Activated CD4-positive, alpha-beta T cell treated with anti-CD3 and anti-CD28 coated beads for 36 hours (primary cell): ENCODE measurements around the gene P3H2. TPM values are rescaled to one million over a fixed set of nuclear protein-coding genes. Genes with fewer than 3 reads are reported as not detected.
"Not testable (repeated sequence)": the region's sequence is repeated elsewhere in the genome, so short reads cannot be mapped to it uniquely, and the experiment has no call there.

ENCODE experiments used
- ATAC-seq: fragments of 200-7000 bp; cut with Tn5 transposase; one replicate; pipeline ENCODE4 v1.10.0; 2021; ENCODE audit warnings: mild to moderate bottlenecking, moderate library complexity
- CTCF ChIA-PET: fragments of 350-600 bp; sonication (Branson Sonifier 250); formaldehyde crosslinking; loops from one replicate; lab custom pipeline; 2021; ENCODE audit warnings: antibody characterized with exemption; lab: Charles Lee
- POLR2A ChIA-PET: fragments of 350-600 bp; sonication (Branson Sonifier 250); formaldehyde crosslinking; loops from one replicate; lab custom pipeline; 2021; ENCODE audit warnings: antibody characterized with exemption, inconsistent platforms; lab: Charles Lee
- DNase-seq: peaks from one replicate; pipeline ENCODE4 v3.0.0-alpha.2; 2020
- H3K27ac Mint-ChIP-seq: one replicate; pipeline ENCODE4 v1.8.0; 2021; ENCODE audit warnings: mixed read lengths
- H3K27me3 Mint-ChIP-seq: one replicate; pipeline ENCODE4 v1.8.0; 2021; ENCODE audit warnings: mixed read lengths
- H3K36me3 Mint-ChIP-seq: one replicate; pipeline ENCODE4 v1.8.0; 2021; ENCODE audit warnings: low read depth, mixed read lengths
- H3K4me1 Mint-ChIP-seq: one replicate; pipeline ENCODE4 v1.8.0; 2021; ENCODE audit warnings: mixed read lengths
- H3K4me3 Mint-ChIP-seq: one replicate; pipeline ENCODE4 v1.8.0; 2021; ENCODE audit warnings: mild to moderate bottlenecking, moderate library complexity, mixed read lengths
- H3K9me3 Mint-ChIP-seq: one replicate; pipeline ENCODE4 v1.8.0; 2021; ENCODE audit warnings: low read depth, mixed read lengths
- intact Hi-C, 2 experiments: fragments of 100-400 bp; cut with DNase I in 1 of 2; cut with micrococcal nuclease in 1 of 2; formaldehyde crosslinking; loops; one replicate each; pipeline versions ENCODE4 v1.14.2 to v1.15.1; 2022 to 2024; cut with DNase I, micrococcal nuclease
- total RNA-seq, 2 experiments: library from RNA; stranded (reverse); gene quantifications; one replicate each; pipeline ENCODE4 v1.2.3, GENCODE V29; 2021

Gene P3H2
- total RNA-seq, 2 experiments from 2014 or later: not detected

GRCh38 chr3:190081389-190081788, 39.3 kb downstream of the P3H2 start:
- POLR2A ChIA-PET: no interaction called here
- H3K4me1 Mint-ChIP-seq: no peaks in the 10 kb centered on the region
- no peak overlapping the region for H3K27ac Mint-ChIP-seq
- peaks cover 13% of the 10 kb centered on the region for H3K27me3 Mint-ChIP-seq
- no peak for DNase-seq
- no peak for ATAC-seq
- H3K9me3 Mint-ChIP-seq: no peaks in the 10 kb centered on the region
- CTCF ChIA-PET: no interaction called here
- intact Hi-C loops: no loop called here
- no peak overlapping the region for H3K4me3 Mint-ChIP-seq
- no peaks in the 10 kb centered on the region for H3K36me3 Mint-ChIP-seq

DNA sequence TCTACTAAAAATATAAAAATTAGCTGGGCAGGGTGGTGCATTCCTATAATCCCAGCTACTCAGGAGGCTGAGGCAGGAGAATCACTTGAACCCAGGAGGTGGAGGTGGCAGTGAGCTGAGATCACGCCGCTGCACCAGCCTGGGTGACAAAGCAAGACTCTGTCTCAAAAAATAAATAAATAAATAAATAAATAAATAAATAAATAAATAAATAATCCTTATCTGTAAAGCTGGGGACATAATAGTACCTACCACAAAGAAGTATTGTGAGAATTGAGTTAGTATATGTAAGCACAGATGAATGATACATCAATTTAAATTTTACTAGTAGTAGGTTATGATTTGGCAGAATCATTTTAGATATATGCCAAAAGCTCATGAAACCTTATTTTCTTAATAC, 41.5 kb downstream of the P3H2 start:
- intact Hi-C loops, CTCF ChIA-PET: not testable (repeated sequence)

GRCh38 chr3:190077395-190078045, 43.2 kb downstream of the P3H2 start:
- Mint-ChIP-seq H3K9me3 (no peaks in the 10 kb centered on the region), H3K27me3 (peaks cover 19% of the 10 kb centered on the region), H3K36me3 (no peaks in the 10 kb centered on the region), H3K4me3 (no peak overlapping the region), H3K27ac (no peak overlapping the region), H3K4me1 (no peaks in the 10 kb centered on the region)
- ATAC-seq (no peak), DNase-seq (no peak)
- ChIA-PET POLR2A (no interaction called here), CTCF (no interaction called here)
- intact Hi-C loops: no loop called here

More for the DNA sequence above, 41.5 kb downstream of the P3H2 start:
- H3K27me3 Mint-ChIP-seq: peaks cover 14% of the 10 kb centered on the region
- H3K9me3 Mint-ChIP-seq, H3K27ac Mint-ChIP-seq, H3K4me3 Mint-ChIP-seq, POLR2A ChIA-PET, H3K4me1 Mint-ChIP-seq, H3K36me3 Mint-ChIP-seq, ATAC-seq, DNase-seq: not testable (repeated sequence)

DNA sequence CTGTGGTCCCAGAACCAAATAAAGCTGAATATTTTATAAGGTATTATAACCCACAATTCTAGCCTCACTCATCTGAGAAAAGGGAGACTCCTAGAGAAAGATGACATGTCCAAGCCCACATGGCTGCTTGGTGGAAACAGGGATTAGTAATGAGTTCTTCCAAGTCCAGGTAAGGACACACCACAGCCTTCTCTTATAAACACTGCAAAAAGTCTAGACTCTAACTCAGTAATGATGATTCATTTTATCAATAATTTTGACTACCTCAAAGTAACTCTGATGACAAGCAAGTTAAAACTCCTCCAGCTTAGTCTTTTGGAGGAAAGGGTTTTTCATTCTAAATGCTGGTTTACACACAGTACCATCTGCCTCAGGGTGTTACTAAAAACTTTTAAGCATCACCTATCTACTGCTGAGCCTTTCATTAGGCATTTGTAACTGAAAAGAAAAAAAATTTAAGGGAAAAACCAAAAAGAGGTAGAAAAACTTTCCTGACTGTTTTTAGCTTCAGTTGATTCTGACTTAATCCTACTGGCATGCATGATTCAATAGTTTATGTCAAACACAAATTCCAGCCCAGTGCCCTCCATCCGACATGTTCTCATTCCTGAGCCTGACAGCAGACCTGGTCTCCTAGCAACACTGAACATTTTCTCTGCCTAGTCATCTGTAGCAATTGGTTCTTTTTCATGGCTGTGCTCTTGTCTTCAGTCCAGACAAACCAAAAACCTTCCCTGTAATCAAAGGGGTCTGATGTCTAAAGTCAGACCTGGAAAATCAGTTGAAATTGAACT, 43.9 kb downstream of the P3H2 start:
- no peak overlapping the region for H3K27ac Mint-ChIP-seq
- peaks cover 19% of the 10 kb centered on the region for H3K27me3 Mint-ChIP-seq
- H3K36me3 Mint-ChIP-seq: no peaks in the 10 kb centered on the region
- DNase-seq (no peak), ATAC-seq (no peak)
- intact Hi-C loops: no loop called here
- H3K9me3 Mint-ChIP-seq: no peaks in the 10 kb centered on the region
- H3K4me1 Mint-ChIP-seq: no peaks in the 10 kb centered on the region
- ChIA-PET CTCF (no interaction called here), POLR2A (no interaction called here)
- no peak overlapping the region for H3K4me3 Mint-ChIP-seq

- H3K9me3 Mint-ChIP-seq: no peaks in the 10 kb centered on the region
- ChIA-PET CTCF (no interaction called here), POLR2A (no interaction called here)
- no peak overlapping the region for H3K4me3 Mint-ChIP-seq
- H3K27ac Mint-ChIP-seq: no peak overlapping the region
- H3K4me1 Mint-ChIP-seq: no peaks in the 10 kb centered on the region
- DNase-seq: no peak
- no peaks in the 10 kb centered on the region for H3K36me3 Mint-ChIP-seq
- ATAC-seq: no peak
- intact Hi-C loops: no loop called here
- peaks cover 20% of the 10 kb centered on the region for H3K27me3 Mint-ChIP-seq
Measured at GRCh38 chr3:190076136-190076535, 44.6 kb downstream of the P3H2 start.

GRCh38 chr3:190074817-190075216, 45.9 kb downstream of the P3H2 start:
- POLR2A ChIA-PET: no interaction called here
- Mint-ChIP-seq H3K27ac (no peak overlapping the region), H3K36me3 (no peaks in the 10 kb centered on the region), H3K4me1 (no peaks in the 10 kb centered on the region), H3K4me3 (no peak overlapping the region), H3K27me3 (peaks cover 19% of the 10 kb centered on the region), H3K9me3 (no peaks in the 10 kb centered on the region)
- CTCF ChIA-PET: interaction anchor here (0.7 kb wide), 1 partner anchor 101 kb away, joined by 4 read pairs; no protein-coding TSS in a partner anchor
- DNase-seq (no peak), ATAC-seq (no peak)
- intact Hi-C loops: no loop called here

DNA sequence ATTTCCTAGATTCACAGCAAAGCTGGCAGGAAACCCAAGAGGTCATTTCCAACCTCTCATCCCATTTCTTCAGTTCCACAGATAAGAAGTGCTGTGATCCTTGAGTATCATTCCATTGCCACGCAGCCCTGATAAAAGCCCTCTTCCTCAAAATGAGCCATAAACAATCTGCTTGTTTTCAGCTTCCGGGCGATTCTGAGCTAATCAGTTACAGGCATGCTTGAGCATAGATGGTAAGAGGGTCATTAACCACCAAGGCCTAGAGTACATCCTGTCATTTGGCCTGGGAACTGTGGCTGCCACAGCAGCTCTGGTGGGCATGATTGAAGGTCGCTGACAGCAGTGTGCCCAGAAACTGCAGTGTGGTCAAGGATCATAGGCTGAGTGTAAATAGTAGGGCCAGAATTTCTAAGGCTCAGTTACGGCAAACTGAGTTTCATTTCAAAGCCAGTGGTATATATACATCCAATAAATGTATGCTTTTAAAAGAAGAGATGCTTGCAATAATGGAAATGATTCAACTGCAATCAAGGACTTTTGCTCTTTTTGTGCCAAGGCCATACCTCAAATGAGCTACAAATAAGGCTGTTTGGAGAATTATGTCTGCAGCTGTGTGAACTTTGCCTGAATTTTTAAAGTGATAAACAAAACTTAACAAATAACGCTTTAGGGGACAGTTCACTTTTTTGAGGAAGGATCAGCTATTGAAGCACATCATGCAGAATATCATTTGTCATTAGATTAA, 47.3 kb downstream of the P3H2 start:
- CTCF ChIA-PET: no interaction called here
- H3K27ac Mint-ChIP-seq: no peak overlapping the region
- no peaks in the 10 kb centered on the region for H3K9me3 Mint-ChIP-seq
- H3K36me3 Mint-ChIP-seq: no peaks in the 10 kb centered on the region
- H3K4me1 Mint-ChIP-seq: no peaks in the 10 kb centered on the region
- POLR2A ChIA-PET: no interaction called here
- H3K27me3 Mint-ChIP-seq: peaks cover 17% of the 10 kb centered on the region
- H3K4me3 Mint-ChIP-seq: no peak overlapping the region
- intact Hi-C loops: no loop called here
- DNase-seq: no peak
- ATAC-seq: no peak

- ATAC-seq (no peak), DNase-seq (no peak)
- no peaks in the 10 kb centered on the region for H3K9me3 Mint-ChIP-seq
- peaks cover 17% of the 10 kb centered on the region for H3K27me3 Mint-ChIP-seq
- no peaks in the 10 kb centered on the region for H3K4me1 Mint-ChIP-seq
- intact Hi-C loops: no loop called here
- H3K27ac Mint-ChIP-seq: no peak overlapping the region
- ChIA-PET POLR2A (no interaction called here), CTCF (no interaction called here)
- no peak overlapping the region for H3K4me3 Mint-ChIP-seq
- no peaks in the 10 kb centered on the region for H3K36me3 Mint-ChIP-seq
Measured at GRCh38 chr3:190072856-190073255, 47.8 kb downstream of the P3H2 start.

DNA sequence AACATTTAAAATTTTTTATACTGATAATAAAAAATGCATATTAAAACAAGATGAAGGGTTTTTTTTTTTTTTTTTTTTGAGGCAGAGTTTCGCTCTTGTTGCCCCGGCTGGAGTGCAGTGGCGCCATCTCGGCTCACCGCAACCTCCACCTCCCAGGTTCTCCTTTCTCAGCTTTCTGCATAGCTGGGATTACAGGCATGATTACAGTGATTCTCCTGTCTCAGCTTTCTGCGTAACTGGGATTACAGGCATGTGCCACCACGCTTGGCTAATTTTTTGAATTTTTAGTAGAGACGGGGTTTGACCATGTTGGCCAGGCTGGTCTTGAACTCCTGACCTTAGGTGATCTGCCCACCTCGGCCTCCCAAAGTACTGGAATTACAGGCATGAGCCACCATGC, 48.8 kb downstream of the P3H2 start:
- DNase-seq, H3K4me1 Mint-ChIP-seq, CTCF ChIA-PET, H3K4me3 Mint-ChIP-seq, intact Hi-C loops, POLR2A ChIA-PET, ATAC-seq, H3K9me3 Mint-ChIP-seq, H3K36me3 Mint-ChIP-seq, H3K27ac Mint-ChIP-seq: not testable (repeated sequence)
- H3K27me3 Mint-ChIP-seq: peaks cover 13% of the 10 kb centered on the region

- POLR2A ChIA-PET: no interaction called here
- CTCF ChIA-PET: interaction anchor here (0.9 kb wide), 1 partner anchor 30 kb away, joined by 3 read pairs; no protein-coding TSS in a partner anchor
- peaks cover 13% of the 10 kb centered on the region for H3K27me3 Mint-ChIP-seq
Measured at GRCh38 chr3:190070622-190071347, 49.9 kb downstream of the P3H2 start.

GRCh38 chr3:190065204-190065603, 55.5 kb downstream of the P3H2 start:
- DNase-seq (no peak), ATAC-seq (no peak)
- H3K9me3 Mint-ChIP-seq: no peaks in the 10 kb centered on the region
- ChIA-PET POLR2A (no interaction called here), CTCF (no interaction called here)
- no peaks in the 10 kb centered on the region for H3K36me3 Mint-ChIP-seq
- no peaks in the 10 kb centered on the region for H3K4me1 Mint-ChIP-seq
- peaks cover 5% of the 10 kb centered on the region for H3K27me3 Mint-ChIP-seq
- no peak overlapping the region for H3K4me3 Mint-ChIP-seq
- no peak overlapping the region for H3K27ac Mint-ChIP-seq
- intact Hi-C loops: no loop called here

More at GRCh38 chr3:190070622-190071347, 49.9 kb downstream of the P3H2 start:
- ATAC-seq (no peak), DNase-seq (no peak)
- Mint-ChIP-seq H3K4me1 (no peaks in the 10 kb centered on the region), H3K36me3 (no peaks in the 10 kb centered on the region), H3K9me3 (no peaks in the 10 kb centered on the region), H3K27ac (no peak overlapping the region), H3K4me3 (no peak overlapping the region)
- intact Hi-C loops: no loop called here
